Calu3 (cell line): ENCODE results near the gene MYADML2. TPM values are rescaled to one million over a fixed set of nuclear protein-coding genes. Genes with fewer than 3 reads are reported as not detected.

Source experiments
- BruUV-seq: library from RNA; stranded (reverse); fragments of 400-500 nt; replicated peaks from 2 replicates; lab custom pipeline; 2021; lab: Mats Ljungman, UMichigan
- CTCF ChIA-PET: fragments of 300-600 bp; sonication (Branson Sonifier 250); formaldehyde crosslinking; loops from one replicate; lab custom pipeline; 2022; ENCODE audit warnings: antibody characterized with exemption; lab: Charles Lee
- DNase-seq: peaks from one replicate; pipeline ENCODE4 v3.0.0; 2022
- H3K27ac Mint-ChIP-seq: one replicate; pipeline ENCODE4 v1.8.0; 2022; ENCODE audit warnings: mixed read lengths; ENCODE audit not compliant: unreplicated experiment
- H3K27me3 Mint-ChIP-seq: one replicate; pipeline ENCODE4 v1.8.0; 2022; ENCODE audit warnings: mixed read lengths; ENCODE audit not compliant: unreplicated experiment
- H3K36me3 Mint-ChIP-seq: one replicate; pipeline ENCODE4 v1.8.0; 2022; ENCODE audit warnings: mild to moderate bottlenecking, moderate library complexity, mixed read lengths; ENCODE audit not compliant: insufficient read depth, unreplicated experiment
- H3K4me1 Mint-ChIP-seq: one replicate; pipeline ENCODE4 v1.8.0; 2022; ENCODE audit warnings: mild to moderate bottlenecking, low read depth, mixed read lengths; ENCODE audit not compliant: unreplicated experiment
- H3K4me3 Mint-ChIP-seq: one replicate; pipeline ENCODE4 v1.8.0; 2022; ENCODE audit warnings: mild to moderate bottlenecking, low read depth, moderate library complexity, mixed read lengths; ENCODE audit not compliant: unreplicated experiment
- H3K9me3 Mint-ChIP-seq: one replicate; pipeline ENCODE4 v1.8.0; 2022; ENCODE audit warnings: low read depth, mixed read lengths; ENCODE audit not compliant: unreplicated experiment
- intact Hi-C: fragments of 100-400 bp; cut with micrococcal nuclease; formaldehyde crosslinking; loops from one replicate; pipeline ENCODE4 v1.10.0; 2022; ENCODE audit not compliant: unreplicated experiment
- total RNA-seq: library from RNA; stranded (reverse); gene quantifications from 2 replicates; pipeline ENCODE4 v1.2.3, GENCODE V29; 2022
- TF ChIP-seq, protein P1 (sequence below): fragments of 200-600 bp; IDR thresholded peaks from one replicate; pipeline ENCODE4 v1.8.0; 2022; ENCODE audit warnings: antibody characterized with exemption; ENCODE audit not compliant: unreplicated experiment

MYADML2 gene
- total RNA-seq, 1 experiment from 2014 or later: not detected

DNA sequence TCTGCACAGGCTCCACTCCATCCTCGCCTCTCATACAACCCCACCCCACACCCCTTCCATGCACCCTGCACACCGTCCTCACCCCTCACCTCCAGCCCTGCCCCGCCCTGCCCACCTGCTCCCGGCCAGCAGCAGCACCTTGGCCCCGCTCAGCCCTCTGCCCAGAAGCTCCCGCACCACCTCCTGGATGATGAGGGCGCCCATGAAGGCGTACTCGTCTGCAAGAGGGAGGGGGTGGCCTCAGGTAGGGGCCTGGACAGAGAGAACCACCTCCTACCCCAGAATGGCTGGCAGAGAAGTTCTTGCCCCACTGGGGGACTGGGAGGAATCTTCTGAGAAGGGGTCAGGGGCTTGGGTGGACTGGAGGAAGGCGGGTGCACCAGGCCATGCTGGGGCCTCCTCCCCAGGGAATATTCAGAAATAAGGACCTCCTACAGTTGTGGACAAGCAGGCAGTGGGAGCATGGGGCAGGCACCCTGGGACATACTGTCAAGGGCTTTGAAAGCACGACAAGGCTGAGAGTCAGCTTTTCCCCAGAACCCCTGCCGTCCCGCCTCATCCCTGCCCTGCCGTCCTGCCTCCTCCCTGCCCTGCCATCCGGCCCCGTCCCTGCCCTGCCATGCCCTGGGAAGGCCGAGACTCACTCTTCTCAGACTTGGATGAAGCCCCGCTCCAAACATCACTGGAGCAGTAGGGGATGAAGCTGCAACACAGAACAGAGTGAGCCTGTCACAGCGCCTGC lies 10.8 kb upstream of the MYADML2 start:
- peaks cover 6% of the 10 kb centered on the region for H3K36me3 Mint-ChIP-seq
- no peak overlapping the region for H3K27ac Mint-ChIP-seq
- H3K9me3 Mint-ChIP-seq: no peaks in the 10 kb centered on the region
- H3K27me3 Mint-ChIP-seq: peaks cover 39% of the 10 kb centered on the region
- no peak for DNase-seq
- CTCF ChIA-PET: interaction anchor here (0.5 kb wide), 1 partner anchor 10 kb away, joined by 6 read pairs; no protein-coding TSS in a partner anchor
- intact Hi-C loops: no loop called here
- no peaks in the 10 kb centered on the region for H3K4me1 Mint-ChIP-seq
- no TSS peak for BruUV-seq
- no peak overlapping the region for H3K4me3 Mint-ChIP-seq
- TF ChIP-seq, protein P1, sequence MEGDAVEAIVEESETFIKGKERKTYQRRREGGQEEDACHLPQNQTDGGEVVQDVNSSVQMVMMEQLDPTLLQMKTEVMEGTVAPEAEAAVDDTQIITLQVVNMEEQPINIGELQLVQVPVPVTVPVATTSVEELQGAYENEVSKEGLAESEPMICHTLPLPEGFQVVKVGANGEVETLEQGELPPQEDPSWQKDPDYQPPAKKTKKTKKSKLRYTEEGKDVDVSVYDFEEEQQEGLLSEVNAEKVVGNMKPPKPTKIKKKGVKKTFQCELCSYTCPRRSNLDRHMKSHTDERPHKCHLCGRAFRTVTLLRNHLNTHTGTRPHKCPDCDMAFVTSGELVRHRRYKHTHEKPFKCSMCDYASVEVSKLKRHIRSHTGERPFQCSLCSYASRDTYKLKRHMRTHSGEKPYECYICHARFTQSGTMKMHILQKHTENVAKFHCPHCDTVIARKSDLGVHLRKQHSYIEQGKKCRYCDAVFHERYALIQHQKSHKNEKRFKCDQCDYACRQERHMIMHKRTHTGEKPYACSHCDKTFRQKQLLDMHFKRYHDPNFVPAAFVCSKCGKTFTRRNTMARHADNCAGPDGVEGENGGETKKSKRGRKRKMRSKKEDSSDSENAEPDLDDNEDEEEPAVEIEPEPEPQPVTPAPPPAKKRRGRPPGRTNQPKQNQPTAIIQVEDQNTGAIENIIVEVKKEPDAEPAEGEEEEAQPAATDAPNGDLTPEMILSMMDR: no peak

DNA sequence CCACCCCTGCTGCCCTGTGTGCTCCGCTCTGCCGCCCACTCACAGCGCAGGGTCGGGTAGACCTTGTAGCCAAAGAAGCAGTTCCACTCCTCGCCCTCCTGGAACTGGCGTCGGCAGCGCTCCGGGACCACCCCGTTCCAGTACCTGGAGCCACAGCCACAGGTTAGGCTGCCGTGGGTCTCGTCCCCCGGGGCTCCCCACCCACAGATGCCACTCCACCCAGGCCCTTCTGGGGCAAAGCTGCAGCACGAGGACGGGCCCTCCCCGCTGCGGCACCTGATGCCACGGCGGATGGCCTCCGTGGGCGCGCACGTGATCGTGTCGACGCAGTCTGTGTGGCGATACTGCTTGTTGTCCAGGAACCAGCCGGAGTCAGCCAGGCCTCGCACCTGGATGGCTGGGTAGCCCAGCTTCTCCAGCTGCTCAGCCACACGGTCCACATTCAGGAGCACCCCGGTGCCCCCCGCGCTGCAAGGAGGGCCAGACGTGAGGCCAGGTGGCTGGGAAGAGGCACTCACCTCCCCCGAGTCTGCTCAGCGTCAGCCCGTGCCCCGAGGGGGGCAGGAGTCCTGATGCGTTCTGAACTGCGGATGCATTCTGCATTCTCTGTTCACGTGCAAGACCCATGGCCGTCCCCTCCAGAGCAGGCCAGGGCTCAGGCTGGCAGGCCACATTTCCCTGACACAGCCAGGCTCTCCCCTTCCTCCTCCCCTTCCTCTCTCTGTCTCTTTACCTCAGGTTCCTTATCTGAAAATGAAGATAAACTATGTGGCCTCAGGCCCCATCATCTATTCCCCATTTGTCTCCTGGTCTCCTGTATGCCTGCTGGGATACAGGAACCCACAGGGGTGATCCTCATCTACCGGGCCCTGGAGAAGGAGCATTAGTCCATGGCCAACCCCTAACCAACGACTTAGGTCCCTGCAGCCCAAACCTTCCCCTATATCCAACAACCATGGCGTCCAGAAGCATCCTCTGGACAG lies 9.9 kb upstream of the MYADML2 start:
- Mint-ChIP-seq H3K36me3 (no peaks in the 10 kb centered on the region), H3K27me3 (peaks cover 35% of the 10 kb centered on the region), H3K4me3 (no peak overlapping the region), H3K9me3 (no peaks in the 10 kb centered on the region), H3K27ac (no peak overlapping the region), H3K4me1 (no peaks in the 10 kb centered on the region)
- BruUV-seq: no TSS peak
- DNase-seq: no peak
- CTCF ChIA-PET: no interaction called here
- intact Hi-C loops: no loop called here
- TF ChIP-seq, protein P1: no peak

DNA sequence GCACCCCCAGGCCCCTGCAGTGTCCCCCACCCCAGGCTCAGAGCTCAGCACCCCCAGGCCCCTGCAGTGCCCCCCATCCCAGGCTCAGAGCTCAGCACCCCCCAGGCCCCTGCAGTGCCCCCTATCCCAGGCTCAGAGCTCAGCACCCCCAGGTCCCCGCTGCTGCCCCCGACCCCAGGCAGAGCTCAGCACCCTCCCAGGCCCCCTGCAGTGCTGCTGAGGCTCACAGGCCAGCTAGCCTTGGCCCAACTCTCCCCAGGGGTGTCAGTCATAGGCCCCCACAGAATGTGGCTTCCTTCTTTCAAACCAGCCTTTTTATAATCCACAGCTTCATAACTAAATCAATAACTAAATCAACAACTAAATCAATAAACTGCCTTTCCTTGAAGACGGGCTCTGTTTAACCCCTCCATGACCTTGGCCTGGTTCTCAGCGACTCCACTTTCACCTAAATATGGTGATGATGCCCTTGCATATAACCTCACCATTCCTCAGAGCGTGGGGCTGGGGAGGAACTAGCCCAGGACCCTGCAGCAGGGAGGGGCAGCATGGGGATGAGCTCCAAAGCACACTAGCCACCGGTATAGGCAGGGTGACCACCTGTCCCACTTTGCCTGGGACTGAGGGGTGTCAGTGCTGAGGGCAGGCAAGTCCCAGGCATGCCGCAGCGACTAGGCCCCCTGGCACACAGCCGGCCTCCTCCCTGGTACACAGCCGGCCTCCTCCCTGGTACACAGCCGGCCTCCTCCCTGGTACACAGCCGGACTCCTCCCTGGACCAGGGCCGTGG lies 8.9 kb upstream of the MYADML2 start:
- peaks cover 43% of the 10 kb centered on the region for H3K27me3 Mint-ChIP-seq

More for the DNA sequence above, 8.9 kb upstream of the MYADML2 start:
- intact Hi-C loops: loop anchor here (2.0 kb wide), 1 partner anchor 67 kb away; the partner anchor contains the start of genes CENPX and LRRC45
- DNase-seq: no peak
- H3K4me3 Mint-ChIP-seq: no peak overlapping the region
- no peaks in the 10 kb centered on the region for H3K36me3 Mint-ChIP-seq
- no TSS peak for BruUV-seq
- CTCF ChIA-PET: interaction anchor here (0.7 to 1.1 kb wide), 2 partner anchors 15 to 39 kb away, joined by 3 read pairs; no protein-coding TSS in a partner anchor
- no peak overlapping the region for H3K27ac Mint-ChIP-seq
- H3K9me3 Mint-ChIP-seq: no peaks in the 10 kb centered on the region
- no peaks in the 10 kb centered on the region for H3K4me1 Mint-ChIP-seq
- TF ChIP-seq, protein P1: no peak
